HAP-1 (cell line): ENCODE data around the gene MAB21L4.

Source experiments
- DNase-seq, 2 experiments: peaks; one replicate each; pipeline ENCODE4 v3.0.0-alpha.2; 2016 to 2020; ENCODE audit warnings: low spot score in 2 of 2
- H3K27me3 ChIP-seq: fragments of 250-450 bp; sonication (Bioruptor Pico); 2 replicates; pipeline ENCODE4 v1.5.1; 2020; ENCODE audit warnings: low read depth, mild to moderate bottlenecking, moderate library complexity
- H3K36me3 ChIP-seq: fragments of 250-450 bp; sonication (Bioruptor Pico); replicated peaks from 2 replicates; pipeline ENCODE4 v1.5.1; 2020; ENCODE audit warnings: mild to moderate bottlenecking
- H3K4me1 ChIP-seq: fragments of 250-450 bp; sonication (Bioruptor Pico); 2 replicates; pipeline ENCODE4 v1.5.1; 2020; ENCODE audit warnings: mild to moderate bottlenecking
- H3K4me3 ChIP-seq: fragments of 250-450 bp; sonication (Bioruptor Pico); 2 replicates; pipeline ENCODE4 v1.5.1; 2020; ENCODE audit warnings: mild to moderate bottlenecking, moderate library complexity
- H3K9me3 ChIP-seq: fragments of 250-450 bp; sonication (Bioruptor Pico); 2 replicates; pipeline ENCODE4 v1.5.1; 2020; ENCODE audit warnings: mild to moderate bottlenecking, moderate library complexity
- in situ Hi-C: fragments of 300-500 bp; cut with MboI; formaldehyde crosslinking; loops from 3 replicates; pipeline ENCODE4 v1.14.3; 2020; ENCODE audit warnings: low sequenced_read_pairs, inconsistent platforms, mixed read lengths

Gene MAB21L4

GRCh38 chr2:240876475-240877251 is 19.3 kb downstream of the MAB21L4 start:
- Histone ChIP-seq H3K27me3 (no peaks in the 10 kb centered on the region; the same call in 1 of the 2 replicates), H3K36me3 (no peaks in the 10 kb centered on the region), H3K9me3 (no peaks in the 10 kb centered on the region), H3K4me3 (no peak overlapping the region), H3K4me1 (no peaks in the 10 kb centered on the region)
- no peak for DNase-seq
- in situ Hi-C loops, result no loop called here

- no peaks in the 10 kb centered on the region for H3K9me3 ChIP-seq
- H3K27me3 ChIP-seq, result no peaks in the 10 kb centered on the region; the same call in 1 of the 2 replicates
- in situ Hi-C loops, result no loop called here
- no peak for DNase-seq
- H3K4me3 ChIP-seq, result no peak overlapping the region
- H3K4me1 ChIP-seq, result no peaks in the 10 kb centered on the region
- H3K36me3 ChIP-seq, result no peaks in the 10 kb centered on the region
Measured at GRCh38 chr2:240876035-240876474, 19.9 kb downstream of the MAB21L4 start.

GRCh38 chr2:240875228-240876034 is 20.5 kb downstream of the MAB21L4 start:
- Histone ChIP-seq H3K36me3 (no peaks in the 10 kb centered on the region), H3K4me3 (no peak overlapping the region), H3K9me3 (no peaks in the 10 kb centered on the region), H3K27me3 (no peaks in the 10 kb centered on the region; the same call in 1 of the 2 replicates), H3K4me1 (no peaks in the 10 kb centered on the region)
- DNase-seq, result no peak
- in situ Hi-C loops, result no loop called here

GRCh38 chr2:240874715-240875227 is 21.2 kb downstream of the MAB21L4 start:
- in situ Hi-C loops, result loop anchor here (25.0 kb wide), 1 partner anchor 788 kb away; no protein-coding TSS in a partner anchor
- no peaks in the 10 kb centered on the region; the same call in 1 of the 2 replicates for H3K27me3 ChIP-seq
- no peak for DNase-seq

GRCh38 chr2:240873805-240874714 is 21.9 kb downstream of the MAB21L4 start:
- H3K36me3 ChIP-seq, result no peaks in the 10 kb centered on the region
- H3K9me3 ChIP-seq, result no peaks in the 10 kb centered on the region
- no peak overlapping the region for H3K4me3 ChIP-seq
- in situ Hi-C loops, result loop anchor here (25.0 kb wide), 1 partner anchor 788 kb away; no protein-coding TSS in a partner anchor
- no peak for DNase-seq
- H3K27me3 ChIP-seq, result no peaks in the 10 kb centered on the region
- H3K4me1 ChIP-seq, result no peaks in the 10 kb centered on the region

More at GRCh38 chr2:240874715-240875227, 21.2 kb downstream of the MAB21L4 start:
- H3K36me3 ChIP-seq, result no peaks in the 10 kb centered on the region
- no peaks in the 10 kb centered on the region for H3K4me1 ChIP-seq
- no peaks in the 10 kb centered on the region for H3K9me3 ChIP-seq
- H3K4me3 ChIP-seq, result no peak overlapping the region

GRCh38 chr2:240873098-240873788 is 22.7 kb downstream of the MAB21L4 start:
- no peaks in the 10 kb centered on the region for H3K27me3 ChIP-seq
- in situ Hi-C loops, result loop anchor here (25.0 kb wide), 1 partner anchor 789 kb away; no protein-coding TSS in a partner anchor
- H3K36me3 ChIP-seq, result no peaks in the 10 kb centered on the region
- DNase-seq, result no peak
- H3K4me3 ChIP-seq, result no peak overlapping the region
- no peaks in the 10 kb centered on the region for H3K9me3 ChIP-seq
- H3K4me1 ChIP-seq, result no peaks in the 10 kb centered on the region

- no peak for DNase-seq
- Histone ChIP-seq H3K36me3 (no peaks in the 10 kb centered on the region), H3K9me3 (no peaks in the 10 kb centered on the region), H3K4me3 (no peak overlapping the region), H3K27me3 (no peaks in the 10 kb centered on the region), H3K4me1 (no peaks in the 10 kb centered on the region)
- in situ Hi-C loops, result loop anchor here (25.0 kb wide), 1 partner anchor 790 kb away; no protein-coding TSS in a partner anchor
Measured at GRCh38 chr2:240872317-240873097, 23.4 kb downstream of the MAB21L4 start.

- DNase-seq, result no peak
- in situ Hi-C loops, result loop anchor here (25.0 kb wide), 1 partner anchor 791 kb away; no protein-coding TSS in a partner anchor
- Histone ChIP-seq H3K9me3 (no peaks in the 10 kb centered on the region), H3K27me3 (no peaks in the 10 kb centered on the region), H3K36me3 (no peaks in the 10 kb centered on the region), H3K4me3 (no peak overlapping the region), H3K4me1 (no peaks in the 10 kb centered on the region)
Measured at GRCh38 chr2:240871071-240871958, 24.6 kb downstream of the MAB21L4 start.

GRCh38 chr2:240869956-240870875 is 25.7 kb downstream of the MAB21L4 start:
- Histone ChIP-seq H3K9me3 (no peaks in the 10 kb centered on the region), H3K36me3 (no peaks in the 10 kb centered on the region), H3K27me3 (no peaks in the 10 kb centered on the region), H3K4me1 (no peaks in the 10 kb centered on the region), H3K4me3 (no peak overlapping the region)
- DNase-seq, result no peak
- in situ Hi-C loops, result loop anchor here (25.0 kb wide), 1 partner anchor 792 kb away; no protein-coding TSS in a partner anchor

GRCh38 chr2:240869109-240869955 is 26.6 kb downstream of the MAB21L4 start:
- Histone ChIP-seq H3K27me3 (no peaks in the 10 kb centered on the region), H3K4me1 (no peaks in the 10 kb centered on the region), H3K36me3 (no peaks in the 10 kb centered on the region), H3K9me3 (no peaks in the 10 kb centered on the region), H3K4me3 (no peak overlapping the region)
- no peak for DNase-seq
- in situ Hi-C loops, result loop anchor here (25.0 kb wide), 1 partner anchor 793 kb away; no protein-coding TSS in a partner anchor
